GM20431 (cell line): ENCODE data around the gene ANKRD12.

Source experiments
- in situ Hi-C: fragments of 300-500 bp; cut with MseI, MboI; formaldehyde crosslinking; loops from one replicate; pipeline ENCODE4 v1.15.0; 2020; ENCODE audit warnings: low sequenced_read_pairs; ENCODE audit not compliant: unreplicated experiment

Gene ANKRD12

DNA sequence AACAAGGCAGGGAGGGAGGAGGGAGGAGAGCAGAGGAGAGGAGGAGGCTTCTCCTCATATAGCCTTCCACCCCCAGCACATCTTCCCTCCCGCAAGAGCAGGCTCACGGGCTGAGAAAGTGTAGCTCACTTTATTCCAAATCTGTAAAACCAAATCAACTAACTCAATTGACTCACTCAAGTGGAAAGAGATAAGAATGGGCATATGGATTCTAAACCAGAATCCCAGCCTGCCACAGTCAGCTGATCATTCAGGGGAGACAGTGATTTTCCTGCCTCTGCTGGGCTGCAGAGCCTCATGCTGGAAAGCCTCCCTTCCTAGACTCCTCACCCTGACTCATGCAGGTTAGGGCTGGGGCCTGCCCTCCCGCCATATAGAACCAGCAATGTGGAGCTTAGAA, 193.8 kb downstream of the ANKRD12 start:
- in situ Hi-C loops, result no loop called here

DNA sequence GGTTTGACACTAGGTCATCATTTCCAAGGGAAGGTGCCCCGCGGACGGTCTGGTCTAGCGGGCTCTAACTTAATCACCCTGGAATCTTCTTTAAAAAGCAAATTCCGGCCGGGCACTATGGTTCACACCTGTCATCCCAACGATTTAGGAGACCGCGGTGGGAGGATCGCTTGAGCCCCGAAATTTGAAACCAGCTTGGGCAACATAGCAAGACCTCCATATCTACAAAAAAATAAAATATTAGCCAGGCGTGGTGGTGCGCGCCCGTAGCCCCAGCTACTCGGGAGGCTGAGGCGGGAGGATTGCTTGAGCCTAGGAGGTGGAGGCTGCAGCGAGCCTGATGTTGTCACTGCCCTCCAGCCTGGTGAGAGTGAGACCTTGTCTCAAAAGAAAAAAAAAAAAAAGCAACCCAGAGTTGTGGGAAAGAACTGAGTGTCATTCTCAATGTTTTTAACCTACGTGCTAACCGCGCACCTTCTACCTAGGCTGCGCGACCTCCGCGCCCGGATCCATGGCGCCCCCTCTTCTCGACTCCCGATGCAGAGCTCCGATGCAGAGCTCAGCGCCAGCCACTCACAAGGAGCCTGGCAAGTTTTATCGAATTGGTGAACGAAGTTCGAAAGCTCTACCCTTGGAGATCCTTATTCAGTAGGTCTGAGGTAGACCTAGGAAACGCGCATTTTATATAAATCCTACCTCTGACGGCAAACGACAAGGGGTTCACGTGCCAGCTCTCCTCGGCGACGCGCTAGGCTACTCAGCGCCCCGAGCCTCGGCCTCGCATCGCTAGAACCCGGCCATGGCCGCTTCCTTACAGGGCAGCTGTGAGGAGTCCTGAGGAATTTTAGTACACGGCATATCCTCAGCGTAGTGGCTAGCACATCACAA, 197.1 kb downstream of the ANKRD12 start:
- in situ Hi-C loops, result no loop called here

DNA sequence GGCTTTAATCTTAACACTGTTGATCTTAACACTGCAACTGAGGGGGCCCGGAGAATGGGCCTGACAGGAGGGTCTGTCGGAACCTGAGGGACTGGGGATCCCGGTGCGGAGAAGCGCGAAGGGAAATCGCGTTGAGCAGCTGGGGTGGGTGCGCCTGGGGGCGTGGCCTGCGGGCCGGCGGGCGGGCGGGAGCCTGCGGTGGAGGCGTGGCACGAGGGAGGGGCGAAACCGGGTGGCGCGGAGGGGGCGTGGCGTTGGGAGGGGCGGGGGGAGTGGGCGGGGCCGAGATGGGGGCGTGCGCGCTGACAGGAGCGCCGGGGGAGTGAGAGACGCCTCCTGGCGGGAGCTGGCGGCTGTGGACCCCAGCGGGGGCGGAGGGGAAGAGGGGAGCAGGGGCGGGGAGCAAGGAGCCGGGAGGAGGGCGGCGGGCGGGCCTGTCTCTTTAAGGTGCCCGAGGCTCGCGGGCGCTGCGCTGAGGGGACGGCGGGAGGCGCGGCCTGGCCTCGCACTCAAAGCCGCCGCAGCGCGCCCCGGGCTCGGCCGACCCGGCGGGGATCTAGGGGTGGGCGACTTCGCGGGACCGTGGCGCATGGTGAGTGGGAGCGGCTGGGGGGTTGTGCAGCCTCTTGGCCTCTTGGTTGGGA, 197.9 kb downstream of the ANKRD12 start, which contains the start of gene TWSG1:
TSS of gene TWSG1 (plus strand) at position 445 of the 644 bp plus-strand sequence. CDS start 2,457 bp downstream, outside the sequence.
- in situ Hi-C loops, result no loop called here

DNA sequence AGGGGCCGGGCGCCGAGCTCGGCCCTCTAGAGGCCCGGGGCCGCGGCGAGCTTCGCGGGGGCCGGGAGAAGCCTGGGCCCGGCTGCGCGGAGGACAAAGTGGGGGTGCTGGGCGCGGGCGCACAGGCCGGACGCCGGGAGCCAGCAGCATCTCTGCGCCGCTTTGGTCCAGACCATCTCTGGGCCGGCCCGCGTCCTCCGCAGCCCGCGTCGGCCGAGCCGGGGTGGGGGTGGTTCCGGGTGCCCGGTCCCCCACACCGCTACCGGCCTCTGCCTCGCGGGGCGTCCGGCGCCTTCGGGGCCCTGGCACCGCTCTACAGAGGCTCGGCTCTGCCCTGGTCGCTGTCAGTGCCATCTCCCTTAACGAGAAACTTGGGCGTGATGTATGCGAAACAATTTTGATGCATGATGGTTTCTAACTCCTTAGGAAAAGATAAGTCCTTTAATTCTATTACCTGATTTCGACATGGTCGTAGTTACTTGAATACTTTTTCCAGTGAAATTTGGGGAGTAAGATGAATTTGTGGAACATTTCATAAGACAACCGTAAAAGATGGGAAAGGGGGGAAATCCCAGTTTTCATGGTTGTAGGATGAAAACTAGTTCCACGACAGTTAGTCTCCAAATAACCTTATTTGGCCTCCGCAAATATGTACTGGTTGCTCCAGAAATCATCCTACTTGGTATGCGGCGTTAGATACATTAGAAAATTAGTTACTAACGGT, 198.6 kb downstream of the ANKRD12 start:
- in situ Hi-C loops, result no loop called here
